ENCODE data around the gene ATF5. TPM values are rescaled to one million over a fixed set of nuclear protein-coding genes. Genes with fewer than 3 reads are reported as not detected.
"Not testable (repeated sequence)": the region's sequence is repeated elsewhere in the genome, so short reads cannot be mapped to it uniquely, and the experiment has no call there.

The ATF5 gene
- total and polyA plus RNA-seq, 11 donors, result 3.9 to 33.0 (median 9.5) TPM

DNA sequence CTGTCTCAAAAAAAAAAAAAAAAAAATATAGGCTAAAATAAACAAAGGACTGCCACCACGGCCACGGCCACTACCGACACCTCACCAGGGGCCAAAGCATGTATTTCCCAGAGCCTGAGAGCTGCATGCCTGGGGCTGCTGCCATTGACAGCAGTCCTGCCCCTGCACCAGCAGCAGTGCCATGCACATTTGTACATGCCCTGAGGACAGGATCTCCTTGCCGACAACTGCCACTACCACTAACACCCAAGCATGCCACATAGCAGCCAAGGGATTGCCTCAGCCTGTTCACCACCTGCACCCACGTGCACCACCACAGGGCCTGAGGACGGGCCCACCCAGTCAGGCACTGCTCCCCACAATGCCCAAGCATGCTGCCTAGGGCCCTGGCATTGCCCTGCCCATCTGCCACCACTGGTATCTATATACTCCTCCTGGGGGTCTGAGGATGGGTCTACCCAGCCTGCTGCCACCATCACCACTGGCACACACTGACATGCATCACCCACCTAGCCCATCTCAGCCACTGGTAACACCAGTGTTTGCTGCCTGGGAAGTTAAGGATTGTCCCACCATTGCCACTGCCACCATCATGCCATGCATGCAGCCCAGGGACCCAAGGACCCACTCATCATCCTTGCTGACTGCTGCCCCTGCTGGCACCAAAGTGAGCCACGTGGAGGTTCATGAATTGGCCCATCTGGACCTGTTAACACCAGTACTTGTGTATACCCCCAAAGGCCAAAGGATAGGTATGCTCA lies 10.9 kb downstream of the ATF5 start:
- Histone ChIP-seq H3K36me3 (no peaks in the 10 kb centered on the region), H3K27ac (no peak overlapping the region), H3K4me1 (peaks cover 0 to 14% (median 4%) of the 10 kb centered on the region in 12 donors), H3K9me3 (no peaks in the 10 kb centered on the region), H3K4me3 (no peak overlapping the region), H3K27me3 (peaks cover 0 to 7% (median 0%) of the 10 kb centered on the region in 9 donors)
- intact Hi-C loops (cut with DNase I), result loop anchor here in 4 of 10 donors (2.0 to 10.0 kb wide), 3 partner anchors 42 to 195 kb away; no protein-coding TSS in a partner anchor
- TF ChIP-seq, protein P1, sequence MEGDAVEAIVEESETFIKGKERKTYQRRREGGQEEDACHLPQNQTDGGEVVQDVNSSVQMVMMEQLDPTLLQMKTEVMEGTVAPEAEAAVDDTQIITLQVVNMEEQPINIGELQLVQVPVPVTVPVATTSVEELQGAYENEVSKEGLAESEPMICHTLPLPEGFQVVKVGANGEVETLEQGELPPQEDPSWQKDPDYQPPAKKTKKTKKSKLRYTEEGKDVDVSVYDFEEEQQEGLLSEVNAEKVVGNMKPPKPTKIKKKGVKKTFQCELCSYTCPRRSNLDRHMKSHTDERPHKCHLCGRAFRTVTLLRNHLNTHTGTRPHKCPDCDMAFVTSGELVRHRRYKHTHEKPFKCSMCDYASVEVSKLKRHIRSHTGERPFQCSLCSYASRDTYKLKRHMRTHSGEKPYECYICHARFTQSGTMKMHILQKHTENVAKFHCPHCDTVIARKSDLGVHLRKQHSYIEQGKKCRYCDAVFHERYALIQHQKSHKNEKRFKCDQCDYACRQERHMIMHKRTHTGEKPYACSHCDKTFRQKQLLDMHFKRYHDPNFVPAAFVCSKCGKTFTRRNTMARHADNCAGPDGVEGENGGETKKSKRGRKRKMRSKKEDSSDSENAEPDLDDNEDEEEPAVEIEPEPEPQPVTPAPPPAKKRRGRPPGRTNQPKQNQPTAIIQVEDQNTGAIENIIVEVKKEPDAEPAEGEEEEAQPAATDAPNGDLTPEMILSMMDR (IDR thresholded peaks at IDR 0.05), result no peak
- no peak for TF ChIP-seq POLR2A (IDR thresholded peaks at IDR 0.05)
- 71 to 78% (median 73%) methylated on average over 4 to 7 of the region's 7 CpGs for WGBS, 4 donors
- ATAC-seq (peak in 1 of 4 donors; percentile 20), DNase-seq (no peak)

DNA sequence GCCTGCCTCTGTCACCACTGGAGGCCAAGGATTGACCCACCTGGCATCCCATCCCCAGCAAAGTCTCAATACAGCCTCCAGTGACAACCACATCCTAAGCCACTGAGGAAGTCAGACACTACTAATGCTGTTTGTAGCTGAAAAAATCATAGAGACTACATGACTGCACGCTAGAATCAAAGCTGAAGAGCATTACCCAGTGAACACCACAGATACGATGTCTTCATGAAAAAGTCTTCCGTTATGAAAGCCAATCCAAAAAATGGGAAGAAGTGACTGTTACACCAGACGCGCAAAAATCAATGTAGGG lies 11.4 kb downstream of the ATF5 start:
- Histone ChIP-seq H3K9me3 (no peaks in the 10 kb centered on the region), H3K4me1 (peaks cover 0 to 14% (median 4%) of the 10 kb centered on the region in 12 donors), H3K4me3 (no peak overlapping the region), H3K27me3 (peaks cover 0 to 7% (median 0%) of the 10 kb centered on the region in 9 donors), H3K27ac (no peak overlapping the region), H3K36me3 (no peaks in the 10 kb centered on the region)
- DNase-seq, result no peak
- intact Hi-C loops (cut with DNase I), result loop anchor here in 1 of 10 donors (2.0 kb wide), 1 partner anchor 42 kb away; no protein-coding TSS in a partner anchor
- no peak for TF ChIP-seq POLR2A (IDR thresholded peaks at IDR 0.05)
- TF ChIP-seq, protein P1 (IDR thresholded peaks at IDR 0.05), result no peak
- no peak for ATAC-seq
- WGBS, 4 donors, result 90 to 97% (median 93%) methylated on average over 5 of the region's 5 CpGs

DNA sequence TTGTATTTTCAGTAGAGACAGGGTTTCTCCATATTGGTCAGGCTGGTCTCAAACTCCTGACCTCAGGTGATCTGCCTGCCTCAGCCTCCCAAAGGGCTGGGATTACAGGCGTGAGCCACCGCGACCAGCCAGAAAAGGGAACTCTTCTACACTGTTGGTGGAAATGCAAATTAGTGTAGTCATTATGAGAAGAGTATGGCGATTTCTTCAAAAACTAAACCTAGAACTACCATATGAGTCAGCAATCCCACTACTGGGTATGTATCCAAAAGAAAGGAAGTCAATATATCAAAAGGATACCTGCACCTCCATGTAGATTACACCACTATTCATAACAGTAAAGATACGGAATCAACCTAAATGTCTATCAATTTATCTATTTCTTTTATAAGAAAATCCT lies 15.6 kb downstream of the ATF5 start:
- H3K36me3 ChIP-seq; ATAC-seq; H3K4me3 ChIP-seq; intact Hi-C loops (cut with DNase I); H3K9me3 ChIP-seq; DNase-seq; H3K4me1 ChIP-seq: not testable (repeated sequence)
- Histone ChIP-seq H3K27me3 (peaks cover 0 to 18% (median 0%) of the 10 kb centered on the region in 9 donors), H3K27ac (peak overlapping the region in 1 of 12 donors; percentile 52)
- WGBS, 4 donors, result 82 to 86% (median 84%) methylated on average over 5 of the region's 5 CpGs

DNA sequence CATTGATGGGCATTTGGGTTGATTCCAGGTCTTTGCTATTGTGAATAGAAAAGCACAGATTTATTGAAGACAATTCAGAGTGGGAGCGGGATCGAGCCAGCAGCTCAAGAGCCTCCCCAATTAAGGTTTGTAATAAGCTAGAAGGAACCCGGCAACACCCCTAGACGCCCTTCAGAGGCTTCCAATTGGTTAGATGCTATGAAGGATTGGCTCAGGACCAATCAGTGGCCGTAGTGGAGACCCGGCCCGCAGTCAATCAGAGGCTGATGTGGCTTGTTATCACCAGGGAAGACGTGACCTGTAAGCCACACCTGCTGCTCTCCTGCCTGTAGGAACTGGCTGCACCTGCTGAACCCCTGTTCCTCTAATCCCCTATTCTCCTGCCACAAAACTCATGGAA lies 17.4 kb downstream of the ATF5 start:
- 81 to 87% (median 85%) methylated on average over 8 of the region's 8 CpGs for WGBS, 4 donors
- H3K27ac ChIP-seq, result no peak overlapping the region
- no peaks in the 10 kb centered on the region for H3K36me3 ChIP-seq
- TF ChIP-seq, protein P1 (IDR thresholded peaks at IDR 0.05), result no peak
- TF ChIP-seq POLR2A (IDR thresholded peaks at IDR 0.05), result no peak
- ATAC-seq (no peak), DNase-seq (no peak)
- H3K4me1 ChIP-seq, result peaks cover 0 to 5% (median 0%) of the 10 kb centered on the region in 12 donors
- no peak overlapping the region for H3K4me3 ChIP-seq
- intact Hi-C loops (cut with DNase I), result no loop called here
- peaks cover 0 to 4% (median 0%) of the 10 kb centered on the region in 12 donors for H3K9me3 ChIP-seq
- peaks cover 0 to 18% (median 0%) of the 10 kb centered on the region in 9 donors for H3K27me3 ChIP-seq
